Activated CD4-positive, alpha-beta memory T cell treated with anti-CD3 and anti-CD28 coated beads, Interleukin-2, amount 10 ng/mL, durations not matched to agents 7 days and 5 days (primary cell): ENCODE data around the gene KCNJ1. TPM values are rescaled to one million over a fixed set of nuclear protein-coding genes. Genes with fewer than 3 reads are reported as not detected.

Experiments
- CTCF ChIA-PET: fragments of 350-600 bp; sonication (Branson Sonifier 250); formaldehyde crosslinking; loops from one replicate; lab custom pipeline; 2021; ENCODE audit warnings: antibody characterized with exemption, inconsistent platforms; lab: Charles Lee
- POLR2A ChIA-PET: fragments of 350-600 bp; sonication (Branson Sonifier 250); formaldehyde crosslinking; loops from one replicate; lab custom pipeline; 2021; ENCODE audit warnings: antibody characterized with exemption; lab: Charles Lee
- DNase-seq: peaks from one replicate; pipeline ENCODE4 v3.0.0-alpha.2; 2020
- H3K27ac Mint-ChIP-seq: one replicate; pipeline ENCODE4 v1.8.0; 2021; ENCODE audit warnings: mild to moderate bottlenecking, mixed read lengths
- H3K27me3 Mint-ChIP-seq: one replicate; pipeline ENCODE4 v1.8.0; 2021; ENCODE audit warnings: mixed read lengths
- H3K36me3 Mint-ChIP-seq: one replicate; pipeline ENCODE4 v1.8.0; 2021; ENCODE audit warnings: low read depth, mixed read lengths
- H3K4me1 Mint-ChIP-seq: one replicate; pipeline ENCODE4 v1.8.0; 2021; ENCODE audit warnings: mixed read lengths
- H3K4me3 Mint-ChIP-seq: one replicate; pipeline ENCODE4 v1.8.0; 2021; ENCODE audit warnings: mild to moderate bottlenecking, mixed read lengths
- H3K9me3 Mint-ChIP-seq: one replicate; pipeline ENCODE4 v1.8.0; 2021; ENCODE audit warnings: mixed read lengths
- total RNA-seq, 2 experiments: library from RNA; stranded (reverse); gene quantifications; one replicate each; pipeline ENCODE4 v1.2.3, GENCODE V29; 2021

KCNJ1 gene
- total RNA-seq, 2 experiments from 2014 or later: not detected

DNA sequence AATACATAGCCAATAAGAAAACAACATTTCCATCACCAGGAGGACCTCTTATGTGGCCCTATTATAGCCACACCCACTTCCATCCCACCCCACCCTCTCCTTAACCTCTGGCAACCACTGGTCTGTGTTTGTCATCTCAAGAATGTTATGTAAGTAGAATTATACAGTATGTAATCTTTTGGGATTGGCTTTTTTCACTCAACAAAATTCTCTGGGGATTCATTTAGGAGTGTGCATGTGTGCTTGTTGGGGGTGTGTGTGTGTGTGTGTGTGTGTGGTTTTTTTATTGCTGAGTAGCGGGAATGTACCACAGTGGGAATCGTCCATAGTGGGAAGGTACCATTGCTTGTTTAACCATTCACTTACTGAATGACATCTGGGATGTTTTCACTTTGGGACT, 29.3 kb upstream of the KCNJ1 start:
- Mint-ChIP-seq H3K27ac (no peak overlapping the region), H3K4me3 (no peak overlapping the region), H3K27me3 (peaks cover 39% of the 10 kb centered on the region), H3K4me1 (peaks cover 6% of the 10 kb centered on the region), H3K36me3 (no peaks in the 10 kb centered on the region), H3K9me3 (no peaks in the 10 kb centered on the region)
- DNase-seq: no peak
- ChIA-PET CTCF (no interaction called here), POLR2A (no interaction called here)

DNA sequence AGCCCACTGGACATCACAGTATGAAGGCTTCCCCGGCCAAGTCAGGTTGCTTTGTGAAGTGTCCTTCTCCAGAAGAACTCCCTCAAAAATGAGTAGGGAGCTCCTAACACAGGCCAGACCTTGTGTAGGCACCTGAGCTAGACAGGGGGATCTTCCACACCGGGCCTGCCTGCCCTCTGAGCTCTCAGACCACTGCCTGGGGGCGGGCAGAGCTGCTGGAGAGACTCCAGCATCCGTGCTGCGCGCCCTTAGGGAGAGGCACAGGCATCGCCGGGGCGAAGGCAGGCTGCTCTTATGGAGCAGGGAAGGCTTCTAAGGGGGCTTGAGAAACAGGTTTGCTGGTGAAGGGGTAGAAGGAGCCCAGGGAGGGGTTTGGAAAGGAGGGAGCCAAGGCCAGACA, 28.4 kb upstream of the KCNJ1 start:
- ChIA-PET CTCF (no interaction called here), POLR2A (no interaction called here)
- H3K36me3 Mint-ChIP-seq: no peaks in the 10 kb centered on the region
- peaks cover 8% of the 10 kb centered on the region for H3K4me1 Mint-ChIP-seq
- no peak for DNase-seq
- H3K27me3 Mint-ChIP-seq: peaks cover 45% of the 10 kb centered on the region
- H3K9me3 Mint-ChIP-seq: no peaks in the 10 kb centered on the region
- no peak overlapping the region for H3K27ac Mint-ChIP-seq
- H3K4me3 Mint-ChIP-seq: no peak overlapping the region

DNA sequence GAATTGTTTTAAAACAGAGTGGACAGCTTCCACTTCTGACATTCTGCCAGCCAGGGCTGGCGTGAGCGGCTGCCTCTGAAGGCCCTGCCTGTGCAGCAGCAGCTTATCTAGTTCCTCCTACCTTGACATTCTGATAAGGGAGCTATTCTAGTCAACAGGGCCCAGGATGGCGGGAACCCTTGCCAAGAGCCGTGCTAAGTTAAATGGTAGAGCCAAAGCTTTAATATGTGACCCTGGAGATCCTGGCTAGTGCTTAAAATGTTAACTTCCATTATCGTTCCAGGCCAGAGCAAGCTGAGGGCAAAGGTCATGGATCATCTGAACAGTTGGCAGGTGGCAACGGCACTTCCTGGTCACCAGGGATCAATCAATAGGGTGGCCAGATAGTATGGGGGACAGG, 27.6 kb upstream of the KCNJ1 start:
- Mint-ChIP-seq H3K4me1 (peaks cover 8% of the 10 kb centered on the region), H3K27me3 (peaks cover 52% of the 10 kb centered on the region), H3K4me3 (no peak overlapping the region), H3K27ac (no peak overlapping the region), H3K36me3 (no peaks in the 10 kb centered on the region), H3K9me3 (no peaks in the 10 kb centered on the region)
- ChIA-PET CTCF (interaction anchor here (1.1 kb wide), 1 partner anchor 9 kb away, joined by 6 read pairs; no protein-coding TSS in a partner anchor), POLR2A (no interaction called here)
- DNase-seq: no peak

DNA sequence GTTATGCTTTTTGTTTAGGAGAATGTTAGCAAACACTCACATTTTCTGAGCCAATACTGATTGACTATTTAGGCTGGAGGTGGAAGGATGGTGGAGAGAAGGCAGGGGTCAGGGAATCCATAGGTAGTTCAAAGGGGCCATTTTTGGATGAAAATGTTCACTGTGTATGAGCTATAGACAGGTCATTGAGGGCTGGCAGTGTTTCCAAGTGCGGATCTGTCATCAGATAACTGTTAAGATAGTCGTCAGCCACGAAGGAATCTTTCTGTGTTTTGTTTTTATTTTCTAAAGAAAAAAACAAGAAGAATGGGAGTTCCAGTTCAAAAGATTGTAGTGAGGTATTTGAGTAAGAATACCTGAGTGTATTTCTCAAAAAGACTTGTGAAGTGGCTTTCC, 27.2 kb upstream of the KCNJ1 start:
- Mint-ChIP-seq H3K4me1 (peaks cover 8% of the 10 kb centered on the region), H3K36me3 (no peaks in the 10 kb centered on the region), H3K9me3 (no peaks in the 10 kb centered on the region), H3K27me3 (peaks cover 56% of the 10 kb centered on the region), H3K4me3 (no peak overlapping the region), H3K27ac (no peak overlapping the region)
- ChIA-PET POLR2A (no interaction called here), CTCF (interaction anchor here (1.1 kb wide), 1 partner anchor 9 kb away, joined by 6 read pairs; no protein-coding TSS in a partner anchor)
- DNase-seq: no peak

DNA sequence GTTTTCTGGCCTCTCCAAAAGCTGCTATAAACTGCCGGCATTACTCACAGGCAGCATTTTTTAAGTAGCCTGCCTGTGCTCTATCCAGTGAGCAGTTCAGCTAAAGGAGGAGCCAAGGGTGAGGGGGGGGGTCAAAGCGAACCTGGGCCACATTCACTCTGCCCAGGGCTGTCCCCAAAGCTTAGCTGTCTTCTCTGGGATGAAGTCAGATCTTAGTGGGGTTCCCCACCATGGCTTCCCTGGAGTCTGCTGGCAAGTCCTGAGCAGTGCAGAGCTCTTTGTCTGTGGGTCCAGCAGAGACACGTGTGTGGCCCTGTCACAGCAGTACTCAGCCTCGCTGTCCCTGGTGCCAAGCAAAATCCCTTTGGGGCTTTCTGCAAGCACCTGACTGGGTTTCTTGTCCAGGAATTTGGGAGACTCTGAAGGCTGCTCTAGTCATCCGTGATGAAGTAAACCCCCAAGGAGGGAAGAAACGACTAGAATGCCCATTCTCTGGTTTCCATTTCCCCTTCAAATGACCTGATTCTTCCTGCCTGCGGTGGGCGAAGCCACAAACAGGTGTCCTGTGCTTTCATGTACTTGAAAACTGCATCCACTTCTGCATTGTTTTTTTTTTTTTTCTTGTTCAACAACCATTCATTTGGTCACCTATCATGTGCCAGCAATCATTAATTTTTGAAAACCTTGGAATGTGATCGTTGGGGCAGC, 26.6 kb upstream of the KCNJ1 start:
- POLR2A ChIA-PET: interaction anchor here (0.8 kb wide), 1 partner anchor 10 kb away, joined by 3 read pairs; no protein-coding TSS in a partner anchor
- CTCF ChIA-PET: interaction anchor here (0.6 to 1.1 kb wide), 3 partner anchors 9 to 411 kb away, joined by 3 to 4 read pairs (median 4); no protein-coding TSS in a partner anchor
- no peak overlapping the region for H3K27ac Mint-ChIP-seq

DNA sequence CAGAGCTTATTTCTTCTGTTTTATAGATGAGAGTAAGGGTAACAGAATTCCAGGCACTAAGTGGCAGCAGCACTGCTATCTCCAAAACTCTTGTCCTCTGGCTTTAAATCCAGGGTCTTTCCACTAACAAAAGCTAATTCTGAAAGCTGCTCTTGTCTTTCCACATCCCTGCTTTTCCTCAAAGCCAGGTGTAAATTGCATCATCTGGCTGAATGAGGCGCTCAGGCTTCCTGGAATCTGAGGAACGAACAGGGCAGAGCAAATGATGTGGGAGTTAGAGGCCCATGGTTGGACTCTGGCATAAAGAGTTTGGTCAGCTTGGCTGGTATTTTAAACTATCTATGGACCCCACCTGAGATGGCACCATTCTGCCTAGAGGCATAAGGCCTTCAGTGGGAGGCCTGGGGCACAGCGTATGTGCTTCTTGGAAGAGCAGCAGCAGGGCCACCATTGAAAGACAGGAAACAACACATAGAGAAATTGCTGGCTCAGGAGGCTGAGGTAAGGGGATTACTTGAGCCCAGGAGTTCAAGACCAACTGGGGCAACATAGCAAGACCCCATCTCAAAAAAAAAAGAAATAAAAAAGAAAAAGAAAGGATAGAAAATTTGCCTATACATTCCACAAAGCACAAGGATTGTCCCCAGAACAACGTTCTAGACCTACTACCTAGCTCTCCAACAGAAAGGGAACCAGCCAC, 25.9 kb upstream of the KCNJ1 start:
- no peak for DNase-seq
- no peaks in the 10 kb centered on the region for H3K9me3 Mint-ChIP-seq
- POLR2A ChIA-PET: interaction anchor here (0.7 to 1.2 kb wide), 3 partner anchors 11 to 15 kb away, joined by 3 read pairs; no protein-coding TSS in a partner anchor
- H3K27me3 Mint-ChIP-seq: peaks cover 59% of the 10 kb centered on the region
- no peak overlapping the region for H3K27ac Mint-ChIP-seq
- no peaks in the 10 kb centered on the region for H3K36me3 Mint-ChIP-seq
- peaks cover 8% of the 10 kb centered on the region for H3K4me1 Mint-ChIP-seq
- CTCF ChIA-PET: interaction anchor here (0.6 to 1.1 kb wide), 3 partner anchors 8 to 412 kb away, joined by 3 to 4 read pairs (median 4); no protein-coding TSS in a partner anchor
- no peak overlapping the region for H3K4me3 Mint-ChIP-seq

More for the DNA sequence above, 26.6 kb upstream of the KCNJ1 start:
- Mint-ChIP-seq H3K4me3 (no peak overlapping the region), H3K9me3 (no peaks in the 10 kb centered on the region), H3K4me1 (peaks cover 8% of the 10 kb centered on the region), H3K27me3 (peaks cover 57% of the 10 kb centered on the region), H3K36me3 (no peaks in the 10 kb centered on the region)
- no peak for DNase-seq

DNA sequence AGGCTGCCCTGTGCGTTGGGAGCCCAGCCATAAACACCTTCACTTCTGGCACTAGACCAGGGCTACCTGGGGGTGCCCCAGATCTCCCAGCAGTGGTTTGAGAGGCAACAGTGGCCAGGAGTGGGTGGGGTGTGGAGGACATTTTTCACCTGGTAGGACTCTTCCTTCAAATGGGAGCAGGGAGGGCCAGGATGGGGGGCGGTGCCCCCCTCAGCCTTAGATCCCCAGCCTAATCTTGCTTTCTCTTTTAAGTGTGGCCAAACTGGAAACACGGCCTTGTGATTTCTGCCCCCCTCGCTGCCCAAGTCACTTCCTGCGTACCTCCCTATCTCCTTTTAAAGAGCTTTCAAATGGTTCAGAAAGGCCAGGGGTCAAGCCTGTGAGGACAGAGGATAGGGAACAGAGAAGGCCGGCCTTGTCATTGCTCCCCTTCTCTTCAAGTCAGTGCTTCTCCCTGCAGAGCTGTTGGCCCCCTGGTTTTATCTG, 24.9 kb upstream of the KCNJ1 start:
- Mint-ChIP-seq H3K27ac (no peak overlapping the region), H3K4me3 (no peak overlapping the region), H3K4me1 (peaks cover 10% of the 10 kb centered on the region), H3K9me3 (no peaks in the 10 kb centered on the region), H3K27me3 (peaks cover 62% of the 10 kb centered on the region), H3K36me3 (no peaks in the 10 kb centered on the region)
- ChIA-PET CTCF (no interaction called here), POLR2A (interaction anchor here (1.2 to 1.3 kb wide), 2 partner anchors 10 to 61 kb away, joined by 3 to 4 read pairs; no protein-coding TSS in a partner anchor)
- no peak for DNase-seq

DNA sequence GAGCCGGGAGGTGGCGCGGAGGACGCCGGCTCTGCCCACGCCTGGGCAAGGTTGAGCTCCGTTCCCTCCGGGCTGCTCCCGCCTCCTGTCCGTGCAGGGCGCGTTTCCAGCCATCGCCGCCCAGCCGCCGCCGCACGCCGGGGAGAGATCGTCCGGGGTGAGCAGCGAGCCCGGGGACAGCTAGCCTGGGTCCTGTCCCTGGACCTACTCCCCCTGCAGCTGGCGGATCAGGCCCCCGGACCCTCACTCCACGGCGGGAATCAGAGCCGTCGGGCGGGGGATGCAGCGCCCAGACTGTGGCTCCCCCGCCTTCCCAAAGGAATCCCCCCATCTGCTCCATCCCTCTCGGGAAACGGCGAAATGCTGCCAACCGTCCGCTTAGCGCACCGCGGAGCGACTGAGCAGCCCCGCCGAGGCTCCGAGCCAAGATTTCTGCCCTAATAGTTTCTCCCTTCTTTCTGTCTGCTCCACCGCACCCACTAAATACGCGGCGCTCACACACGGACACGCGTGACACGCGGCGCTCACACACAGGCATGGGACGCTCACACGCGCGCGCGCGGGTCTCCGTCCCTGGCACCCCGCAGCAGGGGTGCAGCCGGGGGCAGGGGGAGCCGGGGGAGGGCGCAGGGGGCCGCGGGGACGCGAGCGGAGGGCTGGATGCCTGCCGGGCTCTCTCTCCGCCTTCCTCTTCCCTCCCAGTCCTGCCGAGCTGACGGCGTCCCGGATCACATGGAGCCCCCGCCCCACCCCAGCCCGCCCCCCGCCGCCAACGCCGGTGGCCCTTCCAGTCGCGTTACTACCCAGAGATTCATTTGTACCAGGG, 23.7 kb upstream of the KCNJ1 start, which contains the start of gene KCNJ5:
Gene KCNJ5, plus strand, starts transcription at position 814 of the 826 bp plus-strand sequence. CDS start 19,918 bp downstream, outside the sequence.
- ChIA-PET CTCF (interaction anchor here (7.7 kb wide), 1 partner anchor 66 kb away, joined by 164 read pairs; no protein-coding TSS in a partner anchor), POLR2A (no interaction called here)
- Mint-ChIP-seq H3K27me3 (peaks cover 66% of the 10 kb centered on the region), H3K36me3 (no peaks in the 10 kb centered on the region), H3K27ac (no peak within 1 kb of the TSS), H3K9me3 (no peaks in the 10 kb centered on the region), H3K4me3 (peak within 1 kb of the TSS; percentile 36), H3K4me1 (peaks cover 17% of the 10 kb centered on the region)
- DNase-seq: no peak

DNA sequence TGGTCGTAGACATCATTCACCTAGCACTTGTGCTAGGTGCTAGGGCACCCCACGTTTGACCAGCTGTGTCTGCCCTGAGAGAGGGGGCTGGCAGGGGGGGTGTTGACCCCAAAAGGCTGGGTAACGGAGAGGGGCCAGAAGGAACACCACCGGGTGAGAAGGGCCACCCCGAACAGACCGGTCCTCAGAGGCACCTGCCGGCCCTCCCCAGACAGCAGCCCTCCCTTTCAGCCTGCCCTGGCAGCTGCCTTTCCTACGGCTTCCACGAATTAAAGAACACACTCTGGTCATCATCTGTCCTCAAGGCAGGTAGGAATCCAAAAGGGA, 23.1 kb upstream of the KCNJ1 start:
- H3K4me1 Mint-ChIP-seq: peaks cover 17% of the 10 kb centered on the region
- ChIA-PET POLR2A (no interaction called here), CTCF (interaction anchor here (7.7 kb wide), 1 partner anchor 67 kb away, joined by 164 read pairs; no protein-coding TSS in a partner anchor)
- no peak overlapping the region for H3K27ac Mint-ChIP-seq
- no peak for DNase-seq
- H3K36me3 Mint-ChIP-seq: no peaks in the 10 kb centered on the region
- H3K4me3 Mint-ChIP-seq: no peak overlapping the region
- peaks cover 69% of the 10 kb centered on the region for H3K27me3 Mint-ChIP-seq
- H3K9me3 Mint-ChIP-seq: no peaks in the 10 kb centered on the region

DNA sequence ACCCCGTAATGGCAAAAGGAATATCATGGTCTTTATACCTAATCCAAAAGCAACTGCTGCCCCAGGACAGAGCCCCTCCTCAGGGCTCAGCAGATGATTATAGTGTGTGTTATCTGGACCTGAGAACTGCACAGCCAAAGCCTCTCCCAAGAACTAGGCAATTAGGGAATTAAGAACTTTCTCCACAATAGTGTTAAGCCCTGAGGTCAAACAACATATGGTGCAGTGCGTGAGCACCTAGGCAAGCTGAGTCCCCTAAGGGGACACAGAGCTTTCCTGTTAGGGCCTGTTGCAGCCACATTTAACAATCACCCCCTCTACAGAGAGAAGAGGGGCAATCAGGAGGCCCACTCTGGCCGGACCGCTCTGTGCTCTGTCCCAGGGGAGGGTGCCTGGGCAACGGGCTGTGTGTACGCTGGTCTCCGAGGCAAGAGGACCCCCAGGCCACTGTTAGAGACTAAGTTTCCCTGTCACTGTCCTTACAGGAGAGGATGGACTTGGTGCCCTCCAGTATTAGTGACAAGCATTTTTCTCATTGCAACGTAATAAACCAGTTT, 22.6 kb upstream of the KCNJ1 start:
- no peaks in the 10 kb centered on the region for H3K36me3 Mint-ChIP-seq
- CTCF ChIA-PET: interaction anchor here (7.7 kb wide), 1 partner anchor 67 kb away, joined by 164 read pairs; no protein-coding TSS in a partner anchor
- no peak overlapping the region for H3K27ac Mint-ChIP-seq
- H3K4me1 Mint-ChIP-seq: peaks cover 17% of the 10 kb centered on the region
- POLR2A ChIA-PET: no interaction called here
- H3K9me3 Mint-ChIP-seq: no peaks in the 10 kb centered on the region
- H3K27me3 Mint-ChIP-seq: peaks cover 69% of the 10 kb centered on the region
- no peak for DNase-seq
- no peak overlapping the region for H3K4me3 Mint-ChIP-seq

DNA sequence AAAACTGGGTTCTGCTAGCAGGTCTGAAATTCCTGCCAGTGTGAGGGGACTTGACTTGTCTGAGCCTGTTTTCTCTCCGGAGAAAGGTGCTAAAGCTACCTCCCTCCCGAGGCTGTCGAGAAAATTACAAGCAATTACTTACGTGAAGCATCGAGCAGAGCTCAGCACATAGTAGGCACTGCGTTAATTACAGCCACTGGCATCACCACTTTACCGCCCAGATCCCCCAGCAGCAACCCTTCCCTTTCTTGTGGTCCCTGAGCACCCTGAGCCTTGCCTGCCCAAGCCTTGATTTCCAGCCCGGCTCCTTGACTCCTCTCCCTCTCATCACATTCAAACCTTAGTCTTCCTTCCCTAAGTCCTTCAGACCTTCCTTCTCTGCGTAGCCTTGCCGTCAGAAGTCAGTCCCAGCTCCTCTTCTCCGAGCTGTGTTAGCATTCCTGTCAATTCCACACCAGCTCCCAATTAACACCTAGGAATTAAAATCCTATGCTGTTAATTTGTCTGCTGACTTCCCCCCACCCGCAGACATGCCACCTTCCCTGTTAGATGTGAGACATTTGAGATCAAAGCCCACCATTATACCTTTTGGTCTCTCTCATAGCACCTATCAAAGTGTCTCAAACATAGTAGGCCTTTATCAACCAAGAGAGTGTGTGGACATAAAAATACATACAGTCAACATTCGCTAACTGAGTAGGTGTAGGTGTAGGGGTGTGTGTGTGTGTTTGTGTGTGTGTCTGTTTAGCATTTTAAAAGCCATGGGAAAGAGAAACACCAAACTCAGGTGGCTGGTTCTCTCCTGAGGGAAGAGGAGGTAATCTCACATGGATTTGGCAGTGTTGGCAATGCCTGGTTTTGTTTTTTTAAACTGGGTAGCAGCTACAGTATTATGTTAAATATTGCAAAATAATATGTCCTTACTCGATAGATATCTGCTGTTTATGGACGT, 21.2 kb upstream of the KCNJ1 start:
- no peaks in the 10 kb centered on the region for H3K36me3 Mint-ChIP-seq
- H3K9me3 Mint-ChIP-seq: no peaks in the 10 kb centered on the region
- H3K27me3 Mint-ChIP-seq: peaks cover 66% of the 10 kb centered on the region
- H3K27ac Mint-ChIP-seq: no peak overlapping the region
- no peak for DNase-seq
- POLR2A ChIA-PET: interaction anchor here (0.6 kb wide), 1 partner anchor 1340 kb away, joined by 3 read pairs; no protein-coding TSS in a partner anchor
- CTCF ChIA-PET: interaction anchor here (0.5 to 7.7 kb wide), 3 partner anchors 69 to 716 kb away, joined by 3 to 164 read pairs (median 4); no protein-coding TSS in a partner anchor
- H3K4me3 Mint-ChIP-seq: no peak overlapping the region
- H3K4me1 Mint-ChIP-seq: peaks cover 11% of the 10 kb centered on the region
